ENCODE data around the gene SARNP.

SARNP gene

GRCh38 chr12:55724226-55724939 lies 93.1 kb downstream of the SARNP start:
- DNase-seq (ENCODE audit: low read depth): peak; percentile 70

- no peak for DNase-seq (ENCODE audit: low read depth)
Observed at GRCh38 chr12:55723516-55724225, 93.9 kb downstream of the SARNP start.

GRCh38 chr12:55722948-55723347 lies 94.6 kb downstream of the SARNP start:
- no peak for DNase-seq (ENCODE audit: low read depth)

GRCh38 chr12:55721601-55722213 lies 95.8 kb downstream of the SARNP start:
- no peak for DNase-seq (ENCODE audit: low read depth)

GRCh38 chr12:55720894-55721444 lies 96.6 kb downstream of the SARNP start:
- peak; percentile 97 for DNase-seq (ENCODE audit: low read depth)

- peak; percentile 89 for DNase-seq (ENCODE audit: low read depth)
Observed at GRCh38 chr12:55720071-55720564, 97.4 kb downstream of the SARNP start, which contains the start of gene RDH5. Gene RDH5, plus strand, starts transcription at chr12:55720393. Its CDS starts 792 bp downstream, at chr12:55721185.

- no peak for DNase-seq (ENCODE audit: low read depth)
Observed at GRCh38 chr12:55719371-55719770, 98.2 kb downstream of the SARNP start.

GRCh38 chr12:55718624-55719275 lies 98.8 kb downstream of the SARNP start:
- no peak for DNase-seq (ENCODE audit: low read depth)

- DNase-seq (ENCODE audit: low read depth): no peak
Observed at GRCh38 chr12:55718015-55718414, 99.5 kb downstream of the SARNP start.

- DNase-seq (ENCODE audit: low read depth): peak; percentile 56
Observed at GRCh38 chr12:55717011-55718007, 100.2 kb downstream of the SARNP start.

GRCh38 chr12:55716582-55716957 lies 101.0 kb downstream of the SARNP start:
- no peak for DNase-seq (ENCODE audit: low read depth)

- peak; percentile 91 for DNase-seq (ENCODE audit: low read depth)
Observed at GRCh38 chr12:55715833-55716581, 101.5 kb downstream of the SARNP start, which contains the start of gene BLOC1S1. Gene BLOC1S1, plus strand, starts transcription at chr12:55716046. Its CDS starts 6 bp downstream, at chr12:55716052.

GRCh38 chr12:55715169-55715764 lies 102.3 kb downstream of the SARNP start:
- DNase-seq (ENCODE audit: low read depth): peak; percentile 33

GRCh38 chr12:55713721-55714120 lies 103.8 kb downstream of the SARNP start:
- DNase-seq (ENCODE audit: low read depth): peak; percentile 91

GRCh38 chr12:55712700-55713415 lies 104.7 kb downstream of the SARNP start:
- DNase-seq (ENCODE audit: low read depth): no peak

GRCh38 chr12:55711786-55712553 lies 105.6 kb downstream of the SARNP start:
- DNase-seq (ENCODE audit: low read depth): no peak

GRCh38 chr12:55708695-55709233 lies 108.8 kb downstream of the SARNP start:
- no peak for DNase-seq (ENCODE audit: low read depth)
